ENCODE data around the gene PCBP3. TPM values are rescaled to one million over a fixed set of nuclear protein-coding genes. Genes with fewer than 3 reads are reported as not detected.

Gene PCBP3
- total and polyA plus RNA-seq, 10 of the 15 experiments (the other 5 are each of a cell fraction or from before 2014, with no cell fraction given) = 0.09 to 1.3 (median 0.46) TPM; not detected in 3

Other genes starting within 250 kb of the PCBP3 start
- under 0.01 TPM in 1 of 2 replicates, not detected in the other for gene COL18A1, start 238.6 kb upstream of the PCBP3 start, total RNA-seq (2014; rRNA removed)
- 0.09 TPM in 1 of 2 replicates, not detected in the other for gene COL18A1, start 238.6 kb upstream of the PCBP3 start, total RNA-seq (2014; rRNA removed; fragmentation: Illumina TruSeq; extraction: Trizol)
- 0.49 and 0.90 TPM in 2 replicates for gene COL18A1, start 238.6 kb upstream of the PCBP3 start, total RNA-seq (2021)
- gene COL18A1, start 238.6 kb upstream of the PCBP3 start, polyA plus RNA-seq (2011; rRNA removed) = 0.01 and 0.07 TPM in 2 replicates
- not detected in 2 replicates for gene COL18A1, start 238.6 kb upstream of the PCBP3 start, polyA plus RNA-seq (2014; fragmentation: Illumina TruSeq; extraction: Trizol)
- not detected for gene COL18A1, start 238.6 kb upstream of the PCBP3 start, polyA plus RNA-seq (2014; fragmentation: Nextera tagmentation; extraction: Ambion mirVana)
- gene COL18A1, start 238.6 kb upstream of the PCBP3 start, polyA plus RNA-seq (2014; rRNA removed) = 0.09 and 0.15 TPM in 2 replicates
- under 1 TPM; 0.23 to 0.39 TPM for gene COL18A1, start 238.6 kb upstream of the PCBP3 start, polyA plus RNA-seq (2016; fragmentation: Nextera tagmentation; extraction: Ambion mirVana)
- 14.7 and 18.4 TPM in 2 replicates for gene SLC19A1, start 101.3 kb upstream of the PCBP3 start, total RNA-seq (2014; rRNA removed)
- gene SLC19A1, start 101.3 kb upstream of the PCBP3 start, total RNA-seq (2014; rRNA removed; fragmentation: Illumina TruSeq; extraction: Trizol) = 5.5 and 6.1 TPM in 2 replicates
- gene SLC19A1, start 101.3 kb upstream of the PCBP3 start, total RNA-seq (2021) = 43.8 and 49.7 TPM in 2 replicates
- gene SLC19A1, start 101.3 kb upstream of the PCBP3 start, polyA plus RNA-seq (2011; rRNA removed) = 1.9 and 5.6 TPM in 2 replicates
- 1.6 and 3.5 TPM in 2 replicates for gene SLC19A1, start 101.3 kb upstream of the PCBP3 start, polyA plus RNA-seq (2014; fragmentation: Illumina TruSeq; extraction: Trizol)
- gene SLC19A1, start 101.3 kb upstream of the PCBP3 start, polyA plus RNA-seq (2014; fragmentation: Nextera tagmentation; extraction: Ambion mirVana) = 1 to 10 TPM in 1 of 2 experiments, under 1 TPM in 1; 0.42 to 1.5 TPM
- gene SLC19A1, start 101.3 kb upstream of the PCBP3 start, polyA plus RNA-seq (2014; rRNA removed) = 23.8 and 29.8 TPM in 2 replicates
- 10 to 100 TPM; 40.3 to 42.0 TPM for gene SLC19A1, start 101.3 kb upstream of the PCBP3 start, polyA plus RNA-seq (2016; fragmentation: Nextera tagmentation; extraction: Ambion mirVana)

Data from GM12878 (cell line).